ENCODE measurements around the gene PCP2. TPM values are rescaled to one million over a fixed set of nuclear protein-coding genes. Genes with fewer than 3 reads are reported as not detected.

The PCP2 gene
- total RNA-seq, 4 donors from 2014 or later: not detected

DNA sequence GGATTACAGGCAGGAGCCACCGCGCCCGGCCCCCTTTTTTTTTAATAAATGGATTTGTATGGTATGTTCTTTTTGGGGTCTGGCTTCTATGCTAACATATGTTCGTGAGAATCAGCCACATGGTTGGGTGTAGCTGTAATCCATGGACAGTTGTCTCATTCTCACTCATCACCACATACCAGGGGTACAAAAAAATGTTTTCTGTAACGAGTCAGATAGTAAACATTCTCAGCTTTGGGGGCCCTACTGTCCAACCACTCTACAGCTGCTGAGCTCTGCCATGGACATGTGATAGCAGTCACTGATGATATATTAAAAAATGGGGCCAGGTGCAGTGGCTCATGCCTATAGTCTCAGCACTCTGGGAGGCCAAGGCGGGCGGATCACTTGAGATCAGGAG is 30.2 kb upstream of the PCP2 start:
- in situ Hi-C loops (cut with MboI; ENCODE audit: low sequenced_read_pairs in 4 of 4) (no loop called here), intact Hi-C loops (cut with DNase I; ENCODE audit: low total_unique reads) (no loop called here)
- Histone ChIP-seq H3K9me3 (no peaks in the 10 kb centered on the region), H3K36me3 (no peaks in the 10 kb centered on the region), H3K27me3 (peaks cover 0 to 7% (median 5%) of the 10 kb centered on the region in 3 donors), H3K4me1 (no peaks in the 10 kb centered on the region), H3K27ac (no peak overlapping the region), H3K4me3 (no peak overlapping the region)
- TF ChIP-seq POLR2A (IDR thresholded peaks at IDR 0.05): no peak
- TF ChIP-seq, protein P1, sequence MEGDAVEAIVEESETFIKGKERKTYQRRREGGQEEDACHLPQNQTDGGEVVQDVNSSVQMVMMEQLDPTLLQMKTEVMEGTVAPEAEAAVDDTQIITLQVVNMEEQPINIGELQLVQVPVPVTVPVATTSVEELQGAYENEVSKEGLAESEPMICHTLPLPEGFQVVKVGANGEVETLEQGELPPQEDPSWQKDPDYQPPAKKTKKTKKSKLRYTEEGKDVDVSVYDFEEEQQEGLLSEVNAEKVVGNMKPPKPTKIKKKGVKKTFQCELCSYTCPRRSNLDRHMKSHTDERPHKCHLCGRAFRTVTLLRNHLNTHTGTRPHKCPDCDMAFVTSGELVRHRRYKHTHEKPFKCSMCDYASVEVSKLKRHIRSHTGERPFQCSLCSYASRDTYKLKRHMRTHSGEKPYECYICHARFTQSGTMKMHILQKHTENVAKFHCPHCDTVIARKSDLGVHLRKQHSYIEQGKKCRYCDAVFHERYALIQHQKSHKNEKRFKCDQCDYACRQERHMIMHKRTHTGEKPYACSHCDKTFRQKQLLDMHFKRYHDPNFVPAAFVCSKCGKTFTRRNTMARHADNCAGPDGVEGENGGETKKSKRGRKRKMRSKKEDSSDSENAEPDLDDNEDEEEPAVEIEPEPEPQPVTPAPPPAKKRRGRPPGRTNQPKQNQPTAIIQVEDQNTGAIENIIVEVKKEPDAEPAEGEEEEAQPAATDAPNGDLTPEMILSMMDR (IDR thresholded peaks at IDR 0.05 in 4 of 5, conservative IDR thresholded peaks at IDR 0.05 in 1 of 5): no peak
- DNase-seq: no peak
- ATAC-seq: no peak

- DNase-seq (no peak), ATAC-seq (no peak)
- in situ Hi-C loops (cut with MboI; ENCODE audit: low sequenced_read_pairs in 4 of 4) (no loop called here), intact Hi-C loops (cut with DNase I; ENCODE audit: low total_unique reads) (no loop called here)
- Histone ChIP-seq H3K36me3 (no peaks in the 10 kb centered on the region), H3K9me3 (no peaks in the 10 kb centered on the region), H3K27me3 (peaks cover 0 to 7% (median 5%) of the 10 kb centered on the region in 3 donors), H3K27ac (no peak overlapping the region), H3K4me1 (no peaks in the 10 kb centered on the region), H3K4me3 (no peak overlapping the region)
- TF ChIP-seq, protein P1 (IDR thresholded peaks at IDR 0.05 in 4 of 5, conservative IDR thresholded peaks at IDR 0.05 in 1 of 5): no peak
- TF ChIP-seq POLR2A (IDR thresholded peaks at IDR 0.05): no peak
These were observed 29.1 kb upstream of the PCP2 start for GRCh38 chr19:7662657-7663056.

DNA sequence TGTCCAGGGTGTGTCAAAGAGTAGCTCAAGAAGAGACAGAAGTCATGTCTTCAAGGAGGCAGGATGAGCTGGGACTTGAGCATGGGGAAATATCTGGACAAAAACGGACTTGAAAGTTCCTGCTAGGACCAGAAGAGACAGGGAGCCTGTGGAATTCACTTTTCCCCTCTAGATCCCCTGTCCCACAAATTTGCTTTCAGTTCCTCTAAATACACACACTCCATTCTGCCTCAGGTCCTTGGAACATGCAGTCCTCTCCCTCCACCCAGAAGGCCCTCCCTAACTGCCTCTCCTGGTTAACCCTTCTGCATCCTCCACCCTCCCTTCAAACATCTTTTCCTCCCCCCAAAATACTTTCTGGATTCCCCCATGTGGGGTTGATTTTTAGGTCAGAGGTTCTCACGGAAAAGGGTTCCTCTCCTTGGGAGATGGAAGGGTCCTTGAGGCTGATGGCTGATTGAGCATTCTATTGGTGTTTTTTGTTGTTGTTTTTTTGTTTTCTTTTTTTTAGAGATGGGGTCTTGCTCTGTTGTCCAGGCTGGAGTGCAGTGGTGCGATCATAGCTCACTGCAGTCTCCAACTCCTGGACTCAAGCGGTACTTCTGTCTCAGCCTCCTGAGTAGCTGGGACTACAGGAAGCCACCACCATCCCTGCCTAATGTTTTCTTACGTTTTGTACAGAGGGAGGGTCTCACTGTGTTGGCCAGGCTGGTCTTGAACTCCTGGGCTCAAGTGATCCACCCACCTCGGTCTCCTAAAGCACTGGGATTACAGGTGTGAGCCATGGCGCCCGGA is 28.4 kb upstream of the PCP2 start:
- DNase-seq: no peak
- H3K27ac ChIP-seq: no peak overlapping the region
- no peaks in the 10 kb centered on the region for H3K36me3 ChIP-seq
- TF ChIP-seq, protein P1 (IDR thresholded peaks at IDR 0.05 in 4 of 5, conservative IDR thresholded peaks at IDR 0.05 in 1 of 5): no peak
- TF ChIP-seq POLR2A (IDR thresholded peaks at IDR 0.05): no peak
- peaks cover 0 to 7% (median 5%) of the 10 kb centered on the region in 3 donors for H3K27me3 ChIP-seq
- in situ Hi-C loops (cut with MboI; ENCODE audit: low sequenced_read_pairs in 4 of 4) (no loop called here), intact Hi-C loops (cut with DNase I; ENCODE audit: low total_unique reads) (no loop called here)
- H3K4me1 ChIP-seq: no peaks in the 10 kb centered on the region
- H3K9me3 ChIP-seq: no peaks in the 10 kb centered on the region
- H3K4me3 ChIP-seq: no peak overlapping the region
- no peak for ATAC-seq

DNA sequence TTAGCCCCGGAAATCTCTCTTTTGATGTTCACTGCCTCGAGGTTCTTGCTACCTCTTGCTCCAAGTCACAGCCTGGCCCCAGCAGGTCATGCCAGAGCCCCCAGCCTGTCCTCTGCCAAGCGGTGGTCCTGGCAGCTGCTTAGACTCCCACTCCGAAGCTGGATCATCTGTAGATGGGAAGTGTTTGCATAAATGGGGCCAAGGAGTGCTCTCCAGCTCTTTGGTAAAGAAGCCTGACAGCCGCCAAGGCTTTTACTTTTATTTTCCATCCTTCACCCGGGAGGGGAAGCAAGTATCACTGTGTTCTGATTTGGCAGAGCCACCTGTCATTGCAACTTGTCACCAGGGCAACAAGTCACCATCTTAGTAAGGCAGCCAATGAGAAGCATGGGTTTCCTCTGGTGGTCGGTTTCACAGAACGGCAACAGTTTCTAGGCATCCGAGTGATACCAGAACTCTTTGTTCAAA is 24.7 kb upstream of the PCP2 start:
- DNase-seq (no peak), ATAC-seq (no peak)
- intact Hi-C loops (cut with DNase I; ENCODE audit: low total_unique reads) (no loop called here), in situ Hi-C loops (cut with MboI; ENCODE audit: low sequenced_read_pairs in 4 of 4) (loop anchor here in 1 of 4 donors (10.0 kb wide), 1 partner anchor 147 kb away; no protein-coding TSS in a partner anchor)
- H3K4me1 ChIP-seq: no peaks in the 10 kb centered on the region
- H3K9me3 ChIP-seq: no peaks in the 10 kb centered on the region
- H3K36me3 ChIP-seq: no peaks in the 10 kb centered on the region
- TF ChIP-seq, protein P1 (IDR thresholded peaks at IDR 0.05 in 4 of 5, conservative IDR thresholded peaks at IDR 0.05 in 1 of 5): no peak
- TF ChIP-seq POLR2A (IDR thresholded peaks at IDR 0.05): no peak
- peaks cover 0 to under 1% (median 0%) of the 10 kb centered on the region in 3 donors for H3K27me3 ChIP-seq
- no peak overlapping the region for H3K27ac ChIP-seq
- H3K4me3 ChIP-seq: no peak overlapping the region

Measured in gastrocnemius medialis (tissue), 4 donors.